ENCODE data around the gene MRRF.

The MRRF gene

DNA sequence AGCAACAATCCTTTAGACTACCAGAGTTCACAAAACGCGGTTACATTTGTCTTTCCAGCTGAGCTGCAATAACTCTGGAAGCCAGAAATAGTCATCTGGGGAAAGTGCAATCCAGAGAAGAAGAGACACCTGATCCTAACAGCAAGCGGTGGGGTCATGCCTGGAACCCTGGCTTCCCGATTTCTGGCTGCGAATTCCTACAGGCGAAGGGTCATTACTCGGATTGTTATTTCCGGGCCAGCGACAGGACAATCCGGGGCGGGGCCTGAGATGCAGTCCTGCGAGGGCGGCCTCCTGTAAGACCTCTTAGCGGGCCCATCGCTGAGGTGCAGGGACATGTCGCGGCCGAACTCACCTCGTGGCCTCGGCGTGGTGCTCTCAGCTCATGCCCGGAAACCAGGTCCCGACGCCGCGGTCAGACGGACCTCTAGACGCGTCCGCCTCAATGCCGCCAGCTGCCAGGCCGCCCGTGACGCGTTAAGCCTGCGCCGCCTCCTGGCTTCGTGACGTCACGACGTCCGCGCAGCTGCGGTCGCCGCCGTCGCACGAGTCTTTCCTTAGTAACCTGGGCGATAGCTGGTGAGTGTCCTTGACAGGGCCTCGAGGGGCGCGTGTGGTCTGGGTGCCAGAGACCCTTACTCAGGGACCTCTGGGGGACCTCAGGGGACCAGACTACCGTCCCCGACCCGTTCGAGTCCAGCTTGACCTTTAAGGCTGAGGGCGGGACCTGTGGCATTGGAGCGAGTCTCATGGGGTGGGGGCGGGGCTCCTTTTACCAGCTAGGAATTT is at the start of gene MRRF, which contains the start of gene RBM18:
Gene MRRF (plus strand): TSS at position 523 of the 789 bp plus-strand sequence. CDS start 6,010 bp downstream, outside the sequence.
Gene RBM18 (minus strand): TSS at position 481 of the 789 bp plus-strand sequence. CDS start 3,348 bp downstream, outside the sequence.
- DNase-seq, result peak; percentile 73

GRCh38 chr9:122215663-122216062 is 49.0 kb upstream of the MRRF start:
- no peak for DNase-seq

DNA sequence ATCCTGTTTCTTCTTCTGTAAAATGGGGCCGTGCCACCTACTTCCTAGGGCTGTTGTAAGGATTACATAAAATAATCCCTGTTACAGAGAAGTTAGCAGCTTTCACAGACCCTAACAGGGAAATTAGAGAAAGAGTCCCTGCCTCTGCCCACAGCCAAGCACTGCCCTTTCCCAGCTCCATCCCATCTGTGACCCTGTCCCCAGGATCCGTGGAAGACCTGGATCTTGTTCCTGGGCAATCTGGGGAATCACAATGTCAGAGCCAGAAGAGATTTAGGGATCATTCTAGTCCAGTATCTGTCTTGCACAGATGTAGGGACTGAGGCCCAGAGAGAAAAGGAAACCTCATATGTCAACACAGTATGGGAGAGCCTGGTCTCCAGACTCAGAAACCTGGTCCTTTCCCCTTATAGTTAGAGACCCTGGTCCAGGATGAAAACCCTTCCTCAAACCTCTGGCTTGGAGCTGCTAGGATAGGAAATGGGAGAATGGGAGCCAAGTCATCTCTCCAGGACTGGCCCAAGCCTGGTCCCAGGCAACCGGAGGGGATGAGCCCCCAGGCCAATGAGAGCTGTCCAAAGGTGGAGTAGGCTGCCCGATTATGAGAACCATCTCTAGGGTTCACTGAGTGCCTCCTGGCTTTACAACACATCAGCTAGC is 48.4 kb upstream of the MRRF start:
- no peak for DNase-seq

DNA sequence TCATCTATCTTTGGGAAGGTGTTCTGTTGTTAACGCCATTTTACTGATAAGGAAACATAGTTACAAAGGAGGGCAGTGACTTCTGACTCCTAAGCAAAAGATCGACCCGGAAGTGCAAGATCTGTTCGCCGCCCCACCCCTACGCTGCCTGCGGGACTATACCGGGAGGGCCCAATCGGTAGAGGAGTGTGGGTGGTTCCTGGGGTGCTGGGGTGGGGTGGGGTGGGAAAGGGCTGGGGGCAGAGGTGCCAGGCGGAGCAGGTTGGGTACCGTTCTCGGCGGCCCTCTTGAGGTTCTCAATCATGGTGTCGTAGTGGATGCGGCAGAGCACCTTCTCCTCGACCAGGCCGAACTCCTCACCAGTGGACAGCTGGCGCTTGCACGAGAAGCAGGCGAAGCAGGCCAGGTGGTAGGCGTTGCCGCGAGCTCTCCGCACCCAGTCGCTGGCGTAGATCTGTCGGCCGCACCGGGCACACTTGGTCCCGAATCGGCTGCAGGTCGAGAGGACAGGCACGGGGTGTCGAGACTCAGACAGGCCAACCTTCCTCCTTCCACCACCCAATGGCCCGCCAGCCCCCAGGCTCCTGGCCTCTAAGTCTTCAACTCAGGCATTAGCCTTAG is 47.8 kb upstream of the MRRF start:
- DNase-seq, result no peak

GRCh38 chr9:122217640-122218039 is 47.0 kb upstream of the MRRF start:
- no peak for DNase-seq

DNA sequence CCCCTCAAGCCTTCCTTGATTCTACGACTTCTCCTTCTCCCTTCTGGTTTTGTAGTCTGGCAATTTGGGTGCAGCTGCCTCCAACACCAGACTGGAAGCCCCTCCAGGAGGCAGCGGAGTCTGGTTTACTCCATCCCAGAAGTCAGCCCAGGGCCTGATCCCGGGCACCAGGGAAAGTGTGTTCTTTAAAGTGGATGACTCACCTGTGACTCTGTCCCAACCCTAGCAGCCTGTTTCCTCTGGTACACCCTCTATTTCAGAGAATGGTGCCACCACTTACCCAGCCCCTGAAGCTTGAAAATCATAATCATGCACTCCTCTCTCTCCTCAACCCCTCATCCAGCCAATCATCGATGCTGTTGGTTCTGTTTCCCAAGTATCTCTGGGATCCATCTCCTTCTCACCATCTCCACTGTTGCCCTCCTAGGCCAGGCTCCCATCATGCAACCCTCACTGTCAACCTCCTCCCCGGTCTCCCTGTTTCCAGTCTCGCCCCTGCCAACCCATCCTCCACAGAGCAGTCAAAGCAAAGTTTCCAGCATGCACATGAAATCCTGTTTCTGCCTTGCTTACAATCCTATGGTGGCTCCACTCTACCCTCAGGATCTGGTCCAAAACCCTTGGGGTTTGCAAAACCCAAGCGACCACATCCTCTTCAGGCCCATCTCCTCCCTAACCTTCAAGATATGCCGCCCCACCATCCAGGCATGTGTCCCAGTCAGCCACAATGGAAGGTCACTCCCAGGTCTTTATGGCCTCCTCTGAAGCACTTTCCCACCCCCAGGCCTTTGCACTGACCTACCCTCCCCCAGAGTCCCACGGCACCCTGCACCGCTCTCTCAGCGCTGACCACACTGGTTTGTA is 46.4 kb upstream of the MRRF start:
- DNase-seq, result no peak

DNA sequence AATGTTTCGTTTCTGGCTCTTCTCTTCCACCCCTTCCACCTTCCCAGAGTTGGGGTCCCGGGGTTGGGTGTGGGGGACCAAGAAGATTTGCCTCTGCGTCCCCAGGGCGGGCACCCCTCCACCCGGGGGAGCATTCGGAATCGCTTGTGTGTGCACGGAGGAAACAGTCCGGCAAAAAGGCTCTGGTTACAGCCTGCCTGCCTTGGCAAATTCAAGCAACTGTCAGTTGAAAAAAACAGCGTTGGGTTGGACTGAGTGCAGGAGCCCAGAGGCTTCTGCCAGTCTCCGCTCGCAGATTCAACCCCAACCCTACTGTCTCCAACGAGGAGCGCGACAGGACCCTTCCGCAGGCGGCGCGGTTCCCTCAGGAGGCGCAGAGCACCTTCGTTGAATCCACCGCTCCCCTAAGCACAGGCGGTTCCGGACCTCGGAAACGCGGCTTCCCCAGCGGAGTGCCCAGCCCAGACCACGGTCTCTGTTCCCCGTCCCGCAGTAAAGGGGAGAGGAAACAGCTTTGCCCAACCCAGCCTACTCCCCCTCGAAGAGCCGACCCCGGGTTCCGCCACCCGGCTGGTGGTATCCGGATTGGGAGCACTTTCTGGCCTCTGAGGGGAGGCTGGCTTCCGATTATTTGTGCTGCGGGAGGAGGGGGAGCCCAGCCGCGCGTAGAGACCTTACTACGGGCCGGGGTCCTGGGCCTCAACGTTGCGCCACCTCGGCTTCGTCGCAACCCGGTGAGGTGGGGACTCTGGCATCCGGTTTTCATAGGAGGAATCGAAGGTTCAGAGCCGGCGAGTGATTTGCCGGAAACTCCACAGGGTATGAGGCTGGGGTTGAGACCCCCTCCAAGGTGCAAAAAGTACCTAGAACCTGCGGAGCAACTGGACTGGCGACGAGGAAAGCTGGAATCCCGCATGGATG is 45.5 kb upstream of the MRRF start:
- DNase-seq, result no peak

GRCh38 chr9:122219856-122220672 is 44.6 kb upstream of the MRRF start:
- DNase-seq, result no peak

- DNase-seq, result no peak
Measured at GRCh38 chr9:122220673-122221182, 44.0 kb upstream of the MRRF start.

DNA sequence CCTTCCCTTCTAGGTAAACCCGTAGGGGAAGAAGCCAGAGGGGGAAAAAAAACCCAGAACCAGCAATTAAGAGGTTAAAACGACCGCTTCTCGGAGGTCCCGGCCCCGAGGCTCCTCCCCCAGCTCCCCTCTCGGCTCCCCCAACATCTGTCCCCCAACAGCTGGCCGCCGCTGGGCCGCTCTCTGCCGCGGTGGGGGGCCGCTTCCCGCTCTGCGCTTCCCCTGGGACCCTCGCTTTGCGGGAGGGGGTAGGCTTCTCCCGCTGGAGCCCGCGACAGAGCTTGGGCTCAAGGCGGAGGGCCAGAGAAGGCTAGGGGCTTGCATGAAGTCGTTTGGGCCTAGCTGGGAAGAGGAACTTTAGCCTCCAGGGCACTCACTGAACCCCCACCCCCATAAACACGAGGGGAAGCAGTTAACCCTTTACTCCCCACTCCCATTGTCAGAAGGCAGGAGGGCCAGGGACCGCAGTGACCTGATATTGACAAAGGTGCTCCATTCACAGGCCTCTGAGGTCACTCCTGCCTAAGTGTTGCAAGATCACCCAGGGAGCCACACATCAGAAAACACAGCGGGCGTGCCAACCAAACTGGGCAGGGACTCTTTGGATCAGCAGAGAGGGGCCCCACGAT is 43.4 kb upstream of the MRRF start:
- no peak for DNase-seq

DNA sequence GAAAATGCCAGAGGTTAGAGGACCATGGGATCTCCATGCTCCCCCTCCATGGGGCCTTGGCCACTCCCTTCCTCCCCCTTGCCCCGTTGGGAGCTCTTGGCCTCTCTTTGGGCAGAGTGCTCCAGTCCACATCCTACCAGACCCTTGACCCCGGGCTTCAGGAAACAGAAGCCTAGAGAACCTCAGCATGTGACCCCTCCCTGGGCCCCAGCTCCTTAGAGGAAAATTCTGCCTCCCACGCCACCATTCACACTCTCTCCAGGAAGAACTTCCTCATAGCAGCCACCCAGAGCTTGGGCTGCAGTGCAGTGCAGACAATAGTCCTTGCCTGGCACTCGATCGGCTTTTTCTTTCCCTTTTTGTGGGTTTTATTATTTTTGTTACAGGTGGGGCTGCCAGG is 41.9 kb upstream of the MRRF start:
- DNase-seq, result no peak

- no peak for DNase-seq
Measured at GRCh38 chr9:122223435-122223834, 41.2 kb upstream of the MRRF start.

DNA sequence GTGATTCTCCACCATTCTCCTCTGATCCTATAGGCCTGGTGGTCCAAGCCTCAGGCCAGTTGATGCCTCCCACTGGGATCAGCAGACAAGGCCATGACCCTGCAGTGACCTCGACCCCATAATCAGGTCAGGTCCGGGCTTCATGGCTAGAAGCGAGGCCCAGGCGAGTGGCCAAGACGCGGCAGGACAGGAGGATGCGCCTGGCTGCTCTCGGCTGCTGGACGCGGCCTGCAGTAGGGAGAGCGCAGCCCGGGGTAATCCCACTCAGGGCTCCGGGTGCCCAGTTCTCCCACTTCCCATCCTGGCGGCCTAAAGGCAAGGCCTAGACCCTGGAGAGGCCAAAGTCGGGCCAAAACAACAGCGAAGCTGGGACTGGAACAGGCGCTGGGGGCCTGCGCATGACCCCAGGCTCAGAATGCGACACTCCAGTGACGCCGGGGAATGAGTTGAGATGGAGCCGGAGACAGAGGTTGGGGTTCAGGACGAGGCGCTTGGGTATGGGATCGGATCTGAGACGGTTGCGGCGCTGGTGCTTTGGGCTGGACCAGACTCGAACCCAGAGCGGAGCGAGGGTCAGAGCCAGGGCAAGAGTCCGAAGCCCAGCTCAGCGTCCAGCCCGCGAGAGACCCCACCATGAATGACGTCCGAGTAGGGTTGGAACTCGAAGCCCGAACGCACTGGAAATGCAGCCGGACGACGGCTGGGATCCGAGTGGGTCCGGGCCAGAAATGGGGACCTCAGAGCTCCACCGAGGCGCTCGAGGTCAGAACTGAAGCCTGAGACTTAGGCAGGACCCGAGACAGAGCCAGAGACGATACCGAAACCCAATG is 39.2 kb upstream of the MRRF start:
- no peak for DNase-seq

DNA sequence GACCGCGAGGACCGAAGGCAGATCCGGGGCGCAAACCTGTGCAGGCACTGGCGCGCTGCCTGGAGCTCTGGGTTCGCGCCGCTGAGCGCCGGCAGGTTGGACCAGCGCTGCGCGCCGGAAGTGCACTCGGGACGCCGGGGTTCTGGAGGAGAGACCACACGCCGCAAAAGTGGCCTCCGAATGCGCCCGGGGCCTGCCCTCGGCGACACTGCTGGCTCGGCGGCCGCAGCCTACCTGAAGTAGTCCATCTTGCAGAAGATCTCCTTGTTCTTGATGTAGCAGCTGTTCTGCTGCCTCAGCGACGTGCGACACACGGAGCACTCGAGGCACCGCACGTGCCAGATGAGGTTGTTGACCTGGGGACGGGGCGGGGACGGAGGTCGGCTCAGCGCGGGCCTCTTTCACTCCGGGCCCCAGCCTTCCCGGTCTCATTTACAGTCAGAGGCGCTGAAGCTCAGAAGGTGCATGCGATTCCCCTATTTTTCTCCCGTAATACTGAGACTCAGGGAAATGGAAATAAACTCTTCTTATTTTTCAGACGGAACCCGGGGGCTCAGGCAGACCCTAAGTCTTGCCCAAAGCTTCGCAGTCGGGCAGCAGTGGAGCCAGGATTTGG is 38.4 kb upstream of the MRRF start:
- no peak for DNase-seq

DNA sequence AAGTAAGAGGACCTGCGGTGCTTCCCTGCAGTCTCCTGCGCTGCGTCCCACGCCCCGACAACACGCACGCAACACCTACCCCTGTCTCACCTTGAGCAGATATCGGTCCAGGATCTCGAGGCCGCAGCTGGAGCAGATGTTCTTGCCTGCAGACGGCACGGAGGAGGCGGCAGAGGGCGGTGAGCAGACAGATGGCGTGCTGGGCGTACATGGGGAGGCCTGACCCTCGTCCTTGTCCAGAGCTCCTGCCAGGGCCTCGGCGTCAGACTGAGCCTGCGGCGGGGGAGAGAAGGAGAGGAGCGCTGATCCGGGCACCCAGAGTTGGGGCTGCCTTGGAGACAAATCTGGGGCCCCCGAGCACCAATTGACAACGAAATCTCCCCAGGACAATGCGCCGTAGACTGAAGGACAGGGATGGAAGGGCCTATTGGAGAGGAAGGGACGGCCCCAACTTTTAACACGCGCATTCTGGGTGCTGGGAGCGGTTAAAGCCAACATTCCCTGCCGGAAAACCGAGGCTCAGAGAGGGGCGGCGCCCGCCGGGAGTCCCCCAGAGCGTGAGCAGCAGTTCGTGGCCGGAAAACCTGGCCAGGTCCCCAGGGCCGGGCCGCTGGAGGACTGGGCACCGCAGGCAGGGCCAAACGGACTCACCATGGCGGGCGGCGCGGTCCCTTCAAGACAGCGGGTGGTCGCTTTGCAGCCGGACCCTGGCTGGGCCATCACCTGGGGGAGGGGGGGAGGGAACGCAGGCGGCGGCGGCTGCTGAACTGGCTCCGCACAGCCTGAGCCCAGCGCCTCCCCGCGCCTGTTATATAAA is 37.7 kb upstream of the MRRF start:
- no peak for DNase-seq

- DNase-seq, result no peak
Measured at GRCh38 chr9:122227575-122227900, 37.1 kb upstream of the MRRF start.

DNA sequence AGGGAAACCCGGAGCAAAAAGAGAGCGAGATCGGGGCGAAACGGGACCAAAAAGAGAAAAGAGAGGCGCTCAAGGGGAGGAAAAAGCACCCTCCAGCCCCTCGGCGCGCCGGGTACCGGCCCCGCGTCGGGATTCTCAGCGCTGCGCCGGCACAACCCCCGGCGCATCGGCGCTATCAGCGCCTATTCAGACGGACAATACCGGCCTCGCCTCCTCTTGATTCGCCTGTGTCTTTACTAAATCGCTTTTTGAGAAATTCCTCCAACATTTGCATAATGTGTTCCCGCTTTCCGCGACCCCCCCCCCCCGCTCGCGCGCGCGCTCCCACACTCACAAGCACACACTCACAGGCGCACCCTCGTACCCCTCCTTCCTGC is 36.5 kb upstream of the MRRF start:
- no peak for DNase-seq

All from kidney glomerular epithelial cell (primary cell).